ENCODE measurements around the gene ZNRD2.

The ZNRD2 gene

GRCh38 chr11:65572356-65573051 is 2.2 kb downstream of the ZNRD2 start, which contains the start of gene FAM89B:
FAM89B (plus strand) TSS chr11:65572538; CDS start chr11:65572670, 132 bp downstream.
- in situ Hi-C loops (cut with HindIII; ENCODE audit: low sequenced_read_pairs): no loop called here

GRCh38 chr11:65573391-65574079 is 3.3 kb downstream of the ZNRD2 start:
- in situ Hi-C loops (cut with HindIII; ENCODE audit: low sequenced_read_pairs): no loop called here

GRCh38 chr11:65574109-65574810 is 4.0 kb downstream of the ZNRD2 start:
- in situ Hi-C loops (cut with HindIII; ENCODE audit: low sequenced_read_pairs): no loop called here

GRCh38 chr11:65574811-65575567 is 4.7 kb downstream of the ZNRD2 start:
- in situ Hi-C loops (cut with HindIII; ENCODE audit: low sequenced_read_pairs): no loop called here

- in situ Hi-C loops (cut with HindIII; ENCODE audit: low sequenced_read_pairs): no loop called here
Observed at GRCh38 chr11:65575568-65576231, 5.4 kb downstream of the ZNRD2 start, which contains the start of gene EHBP1L1. EHBP1L1 (plus strand) TSS chr11:65576053; CDS start chr11:65576303, 250 bp downstream.

- in situ Hi-C loops (cut with HindIII; ENCODE audit: low sequenced_read_pairs): no loop called here
Observed at GRCh38 chr11:65576232-65576866, 6.1 kb downstream of the ZNRD2 start.

- in situ Hi-C loops (cut with HindIII; ENCODE audit: low sequenced_read_pairs): no loop called here
Observed at GRCh38 chr11:65576867-65577755, 6.8 kb downstream of the ZNRD2 start.

- in situ Hi-C loops (cut with HindIII; ENCODE audit: low sequenced_read_pairs): no loop called here
Observed at GRCh38 chr11:65577756-65578109, 7.5 kb downstream of the ZNRD2 start.

GRCh38 chr11:65578134-65578533 is 7.9 kb downstream of the ZNRD2 start:
- in situ Hi-C loops (cut with HindIII; ENCODE audit: low sequenced_read_pairs): no loop called here

GRCh38 chr11:65578667-65579066 is 8.4 kb downstream of the ZNRD2 start:
- in situ Hi-C loops (cut with HindIII; ENCODE audit: low sequenced_read_pairs): no loop called here

- in situ Hi-C loops (cut with HindIII; ENCODE audit: low sequenced_read_pairs): no loop called here
Observed at GRCh38 chr11:65579291-65579690, 9.0 kb downstream of the ZNRD2 start.

GRCh38 chr11:65580031-65580692 is 9.9 kb downstream of the ZNRD2 start:
- in situ Hi-C loops (cut with HindIII; ENCODE audit: low sequenced_read_pairs): no loop called here

- in situ Hi-C loops (cut with HindIII; ENCODE audit: low sequenced_read_pairs): no loop called here
Observed at GRCh38 chr11:65580756-65581155, 10.5 kb downstream of the ZNRD2 start.

GRCh38 chr11:65581928-65582327 is 11.7 kb downstream of the ZNRD2 start:
- in situ Hi-C loops (cut with HindIII; ENCODE audit: low sequenced_read_pairs): no loop called here

GRCh38 chr11:65583589-65583988 is 13.3 kb downstream of the ZNRD2 start:
- in situ Hi-C loops (cut with HindIII; ENCODE audit: low sequenced_read_pairs): no loop called here

GRCh38 chr11:65584106-65584505 is 13.8 kb downstream of the ZNRD2 start:
- in situ Hi-C loops (cut with HindIII; ENCODE audit: low sequenced_read_pairs): no loop called here

- in situ Hi-C loops (cut with HindIII; ENCODE audit: low sequenced_read_pairs): no loop called here
Observed at GRCh38 chr11:65584723-65585171, 14.5 kb downstream of the ZNRD2 start.
